A673 (cell line): Measurements from ENCODE around the gene ADGRA1.

Experiments
- EZH2 ChIP-seq: fragments of 200-600 bp; sonication (generic); IDR thresholded peaks from 2 replicates; pipeline ENCODE4 v1.6.1; 2017; ENCODE audit warnings: borderline replicate concordance, low read depth, mild to moderate bottlenecking, mixed read lengths, antibody characterized with exemption, low read length; ENCODE audit not compliant: poor library complexity, severe bottlenecking
- TF ChIP-seq, protein P1 (sequence below): fragments of 300-800, 200-600 bp; sonication (generic); conservative IDR thresholded peaks from 2 replicates; pipeline ENCODE4 v1.5.1; 2017; ENCODE audit warnings: low read depth, mild to moderate bottlenecking, antibody characterized with exemption, low read length, moderate library complexity, mixed read lengths

DNA sequence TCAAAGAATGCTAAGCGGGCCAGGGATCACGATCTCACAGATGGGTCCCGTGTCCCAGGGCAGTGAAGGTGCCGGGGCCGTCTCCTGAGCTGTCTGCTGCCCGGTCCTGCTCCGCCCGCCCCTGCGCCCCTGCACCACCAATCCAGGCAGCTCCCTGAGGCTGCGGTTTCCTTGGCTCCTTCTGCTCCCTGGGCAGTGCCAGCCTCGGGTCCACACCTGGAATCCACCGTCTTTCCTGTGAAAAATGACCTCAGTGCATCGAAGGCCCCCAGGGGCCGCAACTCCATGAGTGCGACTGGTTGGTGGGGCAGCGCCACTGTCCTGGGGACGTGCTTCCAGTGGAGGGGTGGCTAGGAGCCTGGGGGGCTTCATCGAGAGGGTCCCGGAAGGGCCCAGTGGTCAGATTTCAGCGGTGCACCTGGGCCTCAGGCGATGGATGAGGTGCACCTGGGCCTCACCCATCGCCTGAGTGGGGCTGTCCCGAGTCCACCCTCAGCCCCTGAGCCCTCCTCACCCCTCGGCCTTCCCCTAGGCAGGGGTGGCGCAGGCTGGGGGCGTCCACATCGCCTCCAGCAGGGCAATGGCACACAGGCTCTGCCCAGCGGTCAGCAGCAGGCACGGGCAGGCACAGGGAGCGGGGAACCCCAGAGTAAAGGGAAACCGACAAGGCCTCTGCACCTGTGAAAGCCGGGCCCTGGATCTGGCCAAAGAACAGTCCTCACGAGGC is 27.2 kb downstream of the ADGRA1 start:
- TF ChIP-seq, protein P1, sequence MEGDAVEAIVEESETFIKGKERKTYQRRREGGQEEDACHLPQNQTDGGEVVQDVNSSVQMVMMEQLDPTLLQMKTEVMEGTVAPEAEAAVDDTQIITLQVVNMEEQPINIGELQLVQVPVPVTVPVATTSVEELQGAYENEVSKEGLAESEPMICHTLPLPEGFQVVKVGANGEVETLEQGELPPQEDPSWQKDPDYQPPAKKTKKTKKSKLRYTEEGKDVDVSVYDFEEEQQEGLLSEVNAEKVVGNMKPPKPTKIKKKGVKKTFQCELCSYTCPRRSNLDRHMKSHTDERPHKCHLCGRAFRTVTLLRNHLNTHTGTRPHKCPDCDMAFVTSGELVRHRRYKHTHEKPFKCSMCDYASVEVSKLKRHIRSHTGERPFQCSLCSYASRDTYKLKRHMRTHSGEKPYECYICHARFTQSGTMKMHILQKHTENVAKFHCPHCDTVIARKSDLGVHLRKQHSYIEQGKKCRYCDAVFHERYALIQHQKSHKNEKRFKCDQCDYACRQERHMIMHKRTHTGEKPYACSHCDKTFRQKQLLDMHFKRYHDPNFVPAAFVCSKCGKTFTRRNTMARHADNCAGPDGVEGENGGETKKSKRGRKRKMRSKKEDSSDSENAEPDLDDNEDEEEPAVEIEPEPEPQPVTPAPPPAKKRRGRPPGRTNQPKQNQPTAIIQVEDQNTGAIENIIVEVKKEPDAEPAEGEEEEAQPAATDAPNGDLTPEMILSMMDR, result no peak
- TF ChIP-seq EZH2, result no peak
